HepG2 (cell line): ENCODE measurements around the gene RAB9A. TPM values are rescaled to one million over a fixed set of nuclear protein-coding genes. Genes with fewer than 3 reads are reported as not detected.
A peak's percentile ranks its signal among the peaks of the same experiment; 100 is the strongest.

ENCODE experiments used
- AGO1 ChIP-seq: fragments of 200-400 bp; formaldehyde crosslinking; IDR thresholded peaks from 2 replicates; pipeline ENCODE4 v1.6.1; 2017; ENCODE audit warnings: mild to moderate bottlenecking, low read depth, low read length, moderate library complexity; ENCODE audit not compliant: poor library complexity, severe bottlenecking
- CCAR2 ChIP-seq: fragments of 200-400 bp; formaldehyde crosslinking; optimal IDR thresholded peaks from 2 replicates; pipeline ENCODE3; 2018; ENCODE audit warnings: low read depth, mild to moderate bottlenecking, low read length, moderate library complexity
- GATAD2A ChIP-seq: IDR thresholded peaks from 2 replicates; pipeline ENCODE4 v1.6.1; 2016
- HCFC1 ChIP-seq: fragments of 150-350 bp; IDR thresholded peaks from 2 replicates; pipeline ENCODE4 v1.6.1; 2014; ENCODE audit warnings: low read depth, low read length
- HES4 ChIP-seq: sonication (generic); formaldehyde crosslinking; IDR thresholded peaks from 2 replicates; pipeline ENCODE4 v1.9.0; 2021; ENCODE audit warnings: mild to moderate bottlenecking, missing genetic modification reagents, borderline replicate concordance
- LRRFIP1 ChIP-seq: sonication (generic); formaldehyde crosslinking; conservative IDR thresholded peaks from 2 replicates; pipeline ENCODE4 v1.4.0; 2020; ENCODE audit warnings: missing genetic modification reagents
- NBN ChIP-seq: fragments of 450-650 bp; conservative IDR thresholded peaks from 2 replicates; pipeline ENCODE4 v1.6.1; 2017
- NCOR1 ChIP-seq: fragments of 200-600 bp; sonication (generic); IDR thresholded peaks from 2 replicates; pipeline ENCODE4 v1.7.0; 2017; ENCODE audit warnings: antibody characterized with exemption, low read length, borderline replicate concordance
- NFKB2 ChIP-seq: sonication (generic); formaldehyde crosslinking; IDR thresholded peaks from 2 replicates; pipeline ENCODE4 v1.4.0; 2020; ENCODE audit warnings: missing genetic modification reagents, borderline replicate concordance
- NFYB ChIP-seq: sonication (generic); formaldehyde crosslinking; IDR thresholded peaks from 2 replicates; pipeline ENCODE4 v1.4.0; 2020; ENCODE audit warnings: missing genetic modification reagents
- NONO ChIP-seq, 2 experiments: fragments of 450-650 bp in 1 of 2; sonication (generic) in 1 of 2; formaldehyde crosslinking in 1 of 2; IDR thresholded peaks in 1 of 2; conservative IDR thresholded peaks in 1 of 2; 2 replicates each; pipeline versions ENCODE4 v1.6.1 to v1.8.0; 2017 to 2022; ENCODE audit warnings: mild to moderate bottlenecking in 1 of 2, missing genetic modification reagents in 1 of 2, moderate library complexity in 1 of 2
- NPAS2 ChIP-seq: sonication (generic); formaldehyde crosslinking; IDR thresholded peaks from 2 replicates; pipeline ENCODE4 v1.8.0; 2022; ENCODE audit warnings: mild to moderate bottlenecking, missing genetic modification reagents, borderline replicate concordance
- NR3C1 ChIP-seq: sonication (generic); formaldehyde crosslinking; IDR thresholded peaks from 2 replicates; pipeline ENCODE4 v1.4.0; 2020; ENCODE audit warnings: missing genetic modification reagents
- PHF20 ChIP-seq: sonication (generic); formaldehyde crosslinking; IDR thresholded peaks from 2 replicates; pipeline ENCODE4 v1.5.0; 2020; ENCODE audit warnings: mild to moderate bottlenecking, missing genetic modification reagents
- POLR2AphosphoS5 ChIP-seq: IDR thresholded peaks from 2 replicates; pipeline ENCODE4 v1.6.1; 2012; ENCODE audit warnings: low read depth, low read length
- TRAFD1 ChIP-seq: sonication (generic); formaldehyde crosslinking; IDR thresholded peaks from 2 replicates; pipeline ENCODE4 v1.5.1; 2020; ENCODE audit warnings: missing genetic modification reagents, mild to moderate bottlenecking, borderline replicate concordance
- UBTF ChIP-seq: sonication (generic); formaldehyde crosslinking; IDR thresholded peaks from 2 replicates; pipeline ENCODE4 v1.4.0; 2020; ENCODE audit warnings: mild to moderate bottlenecking, missing genetic modification reagents
- ZNF224 ChIP-seq: sonication (generic); formaldehyde crosslinking; IDR thresholded peaks from 2 replicates; pipeline ENCODE4 v1.5.0; 2020; ENCODE audit warnings: mild to moderate bottlenecking, missing genetic modification reagents
- ZNF234 ChIP-seq: sonication (generic); formaldehyde crosslinking; conservative IDR thresholded peaks from 2 replicates; pipeline ENCODE4 v1.5.1; 2020; ENCODE audit warnings: mild to moderate bottlenecking, missing genetic modification reagents
- ZNF264 ChIP-seq: sonication (generic); formaldehyde crosslinking; IDR thresholded peaks from 2 replicates; pipeline ENCODE4 v1.4.0; 2020; ENCODE audit warnings: missing genetic modification reagents
- ZNF670 ChIP-seq: sonication (generic); formaldehyde crosslinking; IDR thresholded peaks from 2 replicates; pipeline ENCODE4 v1.8.0; 2022; ENCODE audit warnings: mild to moderate bottlenecking, missing genetic modification reagents, borderline replicate concordance
- ZNF709 ChIP-seq: sonication (generic); formaldehyde crosslinking; IDR thresholded peaks from 2 replicates; pipeline ENCODE4 v1.5.0; 2020; ENCODE audit warnings: mild to moderate bottlenecking, missing genetic modification reagents
- ZNF737 ChIP-seq: sonication (generic); formaldehyde crosslinking; IDR thresholded peaks from 2 replicates; pipeline ENCODE4 v1.5.0; 2020; ENCODE audit warnings: missing genetic modification reagents, mild to moderate bottlenecking, borderline replicate concordance
- polyA plus RNA-seq, 8 experiments: library from polyadenylated mRNA; depleted of rRNA in 3 of 8; stranded (reverse) in 7 of 8; unstranded in 1 of 8; fragments of >200 nt; fragmentation: Illumina TruSeq in 4 of 8; extraction: Trizol in 4 of 8; gene quantifications; 2 replicates each; pipeline versions ENCODE4 v1.2.1 to v1.2.3, GENCODE V29; 2011 to 2016; ENCODE audit warnings: low read depth in 4 of 8, missing spikeins in 1 of 8, mixed read lengths in 1 of 8; ENCODE audit not compliant: insufficient read depth in 1 of 8
- total RNA-seq, 5 experiments: library from RNA; depleted of rRNA; stranded (reverse); fragments of >200 nt; fragmentation: Illumina TruSeq; extraction: Trizol; gene quantifications; 2 replicates each; pipeline ENCODE4 v1.2.3, GENCODE V29; 2016; ENCODE audit warnings: low read depth in 1 of 5

The RAB9A gene
- total and polyA plus RNA-seq, 2 of the 13 experiments (the other 11 are each of a cell fraction or from before 2014, with no cell fraction given), result 10.5 to 23.1 TPM

GRCh38 chrX:13734278-13735172 is 45.6 kb downstream of the RAB9A start, which contains the start of the genes OFD1 and TRAPPC2 (continued):
- no peak for TF ChIP-seq ZNF737 (CRISPR knock-in tag)
- no peak for TF ChIP-seq NFKB2 (CRISPR knock-in tag)
- TF ChIP-seq AGO1, result peak; percentile 33
- peak; percentile 64; the same call in 1 of the 2 replicates for TF ChIP-seq ZNF709
- no peak for TF ChIP-seq NFYB (CRISPR knock-in tag)
- TF ChIP-seq ZNF670 (CRISPR knock-in tag), result no peak
- TF ChIP-seq GATAD2A (CRISPR knock-in tag), result peak; percentile 17; the same call in 1 of the 2 replicates
- TF ChIP-seq LRRFIP1 (CRISPR knock-in tag), result no peak
- TF ChIP-seq HCFC1, result 0 out of 2 replicates have a peak, but pooled peaks have one; percentile 10
- TF ChIP-seq NR3C1, result no peak
- no peak for TF ChIP-seq CCAR2
- TF ChIP-seq NPAS2 (CRISPR knock-in tag), result no peak
- no peak for TF ChIP-seq NCOR1
- TF ChIP-seq UBTF (CRISPR knock-in tag), result peak; percentile 74; the same call in 1 of the 2 replicates
- peak; percentile 87 for TF ChIP-seq POLR2AphosphoS5
- TF ChIP-seq PHF20 (CRISPR knock-in tag), result peak; percentile 76
- TF ChIP-seq ZNF264 (CRISPR knock-in tag), result no peak; the same call in 1 of the 2 replicates
- TF ChIP-seq HES4 (CRISPR knock-in tag), result 0 out of 2 replicates have a peak, but pooled peaks have one; percentile 35
- TF ChIP-seq NONO (IDR thresholded peaks at IDR 0.05), result no peak
- peak; percentile 65; the same call in 1 of the 2 replicates for TF ChIP-seq NONO (CRISPR knock-in tag; conservative IDR thresholded peaks at IDR 0.05)
- TF ChIP-seq ZNF224 (CRISPR knock-in tag), result no peak
- no peak for TF ChIP-seq NBN
- no peak for TF ChIP-seq TRAFD1 (CRISPR knock-in tag)
- TF ChIP-seq ZNF234 (CRISPR knock-in tag), result no peak
